Fibroblast of lung (primary cell): ENCODE data around the gene MYDGF. TPM values are rescaled to one million over a fixed set of nuclear protein-coding genes. Genes with fewer than 3 reads are reported as not detected.

Source experiments
- DNase-seq, 2 donors: peaks; one replicate each; pipeline versions ENCODE4 v3.0.0 to v3.0.0-alpha.2; 2010; ENCODE audit warnings: low read depth in 2 of 2
- H2AFZ ChIP-seq: 2 replicates; pipeline ENCODE4 v1.5.1; 2012; ENCODE audit warnings: low read length, control low read depth, inconsistent platforms
- H3K27ac ChIP-seq: 2 replicates; pipeline ENCODE4 v1.5.1; 2011; ENCODE audit warnings: low read length, control low read depth; ENCODE audit not compliant: insufficient read depth
- H3K27me3 ChIP-seq: 2 replicates; pipeline ENCODE4 v1.5.1; 2011; ENCODE audit warnings: mild to moderate bottlenecking, low read length; ENCODE audit not compliant: control insufficient read depth, insufficient read depth
- H3K36me3 ChIP-seq: 2 replicates; pipeline ENCODE4 v1.5.1; 2011; ENCODE audit warnings: low read length; ENCODE audit not compliant: control insufficient read depth, insufficient read depth
- H3K4me1 ChIP-seq: 2 replicates; pipeline ENCODE4 v1.5.1; 2011; ENCODE audit warnings: low read length; ENCODE audit not compliant: control insufficient read depth, insufficient read depth; ENCODE audit errors: extremely low read depth
- H3K4me2 ChIP-seq: 2 replicates; pipeline ENCODE4 v1.5.1; 2011; ENCODE audit warnings: low read length, control low read depth; ENCODE audit not compliant: insufficient read depth; ENCODE audit errors: extremely low read depth
- H3K4me3 ChIP-seq, 4 experiments: fragments of 200-600 bp in 1 of 4; sonication (generic) in 1 of 4; replicated peaks in 1 of 4; 2 replicates each; pipeline ENCODE4 v1.5.1; 2011 to 2016; ENCODE audit warnings: low read length in 4 of 4, low read depth in 3 of 4, mild to moderate bottlenecking in 3 of 4, control low read depth in 2 of 4, inconsistent platforms in 1 of 4, mixed read lengths in 1 of 4; ENCODE audit not compliant: insufficient read depth in 1 of 4; ENCODE audit errors: control extremely low read depth in 1 of 4
- H3K79me2 ChIP-seq: 2 replicates; pipeline ENCODE4 v1.5.1; 2012; ENCODE audit warnings: mild to moderate bottlenecking, low read length, inconsistent platforms; ENCODE audit not compliant: control insufficient read depth, insufficient read depth
- H3K9ac ChIP-seq: 2 replicates; pipeline ENCODE4 v1.5.1; 2011; ENCODE audit warnings: mild to moderate bottlenecking, low read length, control low read depth; ENCODE audit not compliant: insufficient read depth
- H3K9me3 ChIP-seq: 2 replicates; pipeline ENCODE4 v1.5.1; 2012; ENCODE audit warnings: low read depth, low read length; ENCODE audit not compliant: control insufficient read depth, insufficient read depth
- H4K20me1 ChIP-seq: 2 replicates; pipeline ENCODE4 v1.5.1; 2011; ENCODE audit warnings: low read length; ENCODE audit not compliant: control insufficient read depth, insufficient read depth; ENCODE audit errors: extremely low read depth
- CTCF ChIP-seq, 2 donors: IDR thresholded peaks in 1 of 2; conservative IDR thresholded peaks in 1 of 2; 1 replicate in 1 of 2; 2 replicates in 1 of 2; pipeline ENCODE4 v1.5.1; 2011 to 2012; ENCODE audit warnings: low read length in 2 of 2, control low read depth in 1 of 2, inconsistent platforms in 1 of 2, low read depth in 1 of 2, mild to moderate bottlenecking in 1 of 2
- EZH2 ChIP-seq: IDR thresholded peaks from 2 replicates; pipeline ENCODE4 v1.5.1; 2012; ENCODE audit warnings: low read length, control low read depth, mild to moderate bottlenecking; ENCODE audit errors: missing control alignments
- polyA plus RNA-seq, 2 donors: library from polyadenylated mRNA; depleted of rRNA in 1 of 2; stranded (reverse) in 1 of 2; unstranded in 1 of 2; fragments of >200 nt; gene quantifications; 2 replicates each; pipeline ENCODE4 v1.2.1, GENCODE V29; 2011 to 2012; ENCODE audit warnings: missing spikeins in 1 of 2
- total RNA-seq: library from RNA; depleted of rRNA; stranded (reverse); fragments of >200 nt; gene quantifications from 2 replicates; pipeline ENCODE4 v1.2.1, GENCODE V29; 2014

The MYDGF gene
- total and polyA plus RNA-seq, 2 donors (not counting 1 experiment from before 2014, with no cell fraction given), result 167 to 181 TPM

GRCh38 chr19:4714016-4714415 lies 43.9 kb upstream of the MYDGF start:
- Histone ChIP-seq H3K9me3 (no peaks in the 10 kb centered on the region), H3K79me2 (peaks cover 11% of the 10 kb centered on the region), H3K27ac (peak overlapping the region; percentile 84), H3K4me1 (peaks cover 27% of the 10 kb centered on the region), H3K27me3 (no peaks in the 10 kb centered on the region), H4K20me1 (no peaks in the 10 kb centered on the region), H2AFZ (no peak overlapping the region), H3K4me2 (peak overlapping the region; percentile 5), H3K9ac (peak overlapping the region; percentile 30), H3K4me3 (no peak overlapping the region), H3K36me3 (peaks cover 54% of the 10 kb centered on the region)
- TF ChIP-seq CTCF (conservative IDR thresholded peaks at IDR 0.05 in 1 of 2, IDR thresholded peaks at IDR 0.05 in 1 of 2; ENCODE audit: low read depth in 1 of 2, low read length in 2 of 2) (no peak), EZH2 (no peak)
- DNase-seq, result no peak

GRCh38 chr19:4713384-4713951 lies 43.3 kb upstream of the MYDGF start:
- Histone ChIP-seq H3K4me1 (peaks cover 27% of the 10 kb centered on the region), H4K20me1 (no peaks in the 10 kb centered on the region), H2AFZ (no peak overlapping the region), H3K9me3 (no peaks in the 10 kb centered on the region), H3K4me2 (no peak overlapping the region), H3K79me2 (peaks cover 11% of the 10 kb centered on the region), H3K4me3 (no peak overlapping the region), H3K27ac (peak overlapping the region; percentile 89), H3K9ac (no peak overlapping the region), H3K27me3 (no peaks in the 10 kb centered on the region), H3K36me3 (peaks cover 50% of the 10 kb centered on the region)
- TF ChIP-seq EZH2 (no peak), CTCF (conservative IDR thresholded peaks at IDR 0.05 in 1 of 2, IDR thresholded peaks at IDR 0.05 in 1 of 2; ENCODE audit: low read depth in 1 of 2, low read length in 2 of 2) (no peak)
- peak; percentile 96 to 100 for DNase-seq

GRCh38 chr19:4712771-4713170 lies 42.6 kb upstream of the MYDGF start:
- H3K79me2 ChIP-seq, result peaks cover 11% of the 10 kb centered on the region
- DNase-seq, result no peak
- H4K20me1 ChIP-seq, result no peaks in the 10 kb centered on the region
- H3K4me1 ChIP-seq, result peaks cover 24% of the 10 kb centered on the region
- H3K9ac ChIP-seq, result no peak overlapping the region
- peaks cover 45% of the 10 kb centered on the region for H3K36me3 ChIP-seq
- no peak overlapping the region for H2AFZ ChIP-seq
- H3K4me2 ChIP-seq, result no peak overlapping the region
- H3K27me3 ChIP-seq, result no peaks in the 10 kb centered on the region
- no peaks in the 10 kb centered on the region for H3K9me3 ChIP-seq
- no peak overlapping the region for H3K4me3 ChIP-seq
- TF ChIP-seq EZH2, result no peak
- no peak for TF ChIP-seq CTCF (conservative IDR thresholded peaks at IDR 0.05 in 1 of 2, IDR thresholded peaks at IDR 0.05 in 1 of 2; ENCODE audit: low read depth in 1 of 2, low read length in 2 of 2)
- H3K27ac ChIP-seq, result peak overlapping the region; percentile 89
